ACC112 (cell line): Measurements from ENCODE around the gene MRFAP1.
A peak's percentile ranks its signal among the peaks of the same experiment; 100 is the strongest.

ENCODE experiments used
- H2AFZ ChIP-seq: fragments of 200-600 bp; sonication (generic); one replicate; pipeline ENCODE4 v1.6.0; 2017; ENCODE audit warnings: antibody characterized with exemption, low read length; ENCODE audit not compliant: unreplicated experiment
- H3K27ac ChIP-seq: fragments of 200-600 bp; sonication (generic); 2 replicates; pipeline ENCODE4 v1.5.1; 2014; ENCODE audit warnings: low read depth, mild to moderate bottlenecking, antibody characterized with exemption, low read length, moderate library complexity
- H3K27me3 ChIP-seq: fragments of 200-600 bp; sonication (generic); 2 replicates; pipeline ENCODE4 v1.6.1; 2014; ENCODE audit warnings: mild to moderate bottlenecking, antibody characterized with exemption, low read length, moderate library complexity, mixed read lengths; ENCODE audit not compliant: insufficient read depth
- H3K36me3 ChIP-seq: fragments of 200-600 bp; sonication (generic); 2 replicates; pipeline ENCODE4 v1.6.1; 2016; ENCODE audit warnings: mild to moderate bottlenecking, antibody characterized with exemption, low read length, moderate library complexity, mixed read lengths; ENCODE audit not compliant: insufficient read depth
- H3K4me1 ChIP-seq: fragments of 200-600 bp; sonication (generic); one replicate; pipeline ENCODE4 v1.6.1; 2016; ENCODE audit warnings: low read length, mixed read lengths; ENCODE audit not compliant: insufficient read depth, unreplicated experiment, control insufficient read depth
- H3K4me3 ChIP-seq: fragments of 200-600 bp; sonication (generic); 2 replicates; pipeline ENCODE4 v1.5.1; 2014; ENCODE audit warnings: mild to moderate bottlenecking, low read depth, low read length
- H3K79me2 ChIP-seq: fragments of 200-600 bp; sonication (generic); one replicate; pipeline ENCODE4 v1.6.0; 2016; ENCODE audit warnings: low read length; ENCODE audit not compliant: control insufficient read depth, unreplicated experiment, insufficient read depth

Gene MRFAP1

DNA sequence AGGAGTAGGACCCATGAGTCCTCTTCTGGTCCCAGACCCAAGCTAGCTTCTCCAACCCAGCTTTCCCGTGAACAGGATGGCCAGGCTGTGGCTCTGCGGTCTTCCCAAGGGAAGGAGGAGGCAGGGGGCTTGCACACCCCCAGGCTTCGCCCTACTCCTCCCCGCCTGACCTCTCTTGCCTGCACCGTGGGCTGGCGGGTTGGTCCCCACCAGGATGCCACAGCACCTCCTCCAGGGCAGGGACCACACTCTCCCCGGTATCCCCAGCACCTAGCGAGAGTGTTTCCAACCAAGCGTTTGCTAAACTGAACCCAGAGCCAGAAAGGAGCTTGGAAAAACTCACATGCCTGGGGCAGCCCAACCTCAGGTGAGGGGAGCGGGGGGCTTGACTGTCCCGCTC, 44.2 kb downstream of the MRFAP1 start:
- Histone ChIP-seq H2AFZ (no peak overlapping the region), H3K4me1 (peaks cover 17% of the 10 kb centered on the region), H3K36me3 (no peaks in the 10 kb centered on the region), H3K27ac (no peak overlapping the region), H3K4me3 (no peak overlapping the region), H3K79me2 (no peaks in the 10 kb centered on the region), H3K27me3 (no peaks in the 10 kb centered on the region)

DNA sequence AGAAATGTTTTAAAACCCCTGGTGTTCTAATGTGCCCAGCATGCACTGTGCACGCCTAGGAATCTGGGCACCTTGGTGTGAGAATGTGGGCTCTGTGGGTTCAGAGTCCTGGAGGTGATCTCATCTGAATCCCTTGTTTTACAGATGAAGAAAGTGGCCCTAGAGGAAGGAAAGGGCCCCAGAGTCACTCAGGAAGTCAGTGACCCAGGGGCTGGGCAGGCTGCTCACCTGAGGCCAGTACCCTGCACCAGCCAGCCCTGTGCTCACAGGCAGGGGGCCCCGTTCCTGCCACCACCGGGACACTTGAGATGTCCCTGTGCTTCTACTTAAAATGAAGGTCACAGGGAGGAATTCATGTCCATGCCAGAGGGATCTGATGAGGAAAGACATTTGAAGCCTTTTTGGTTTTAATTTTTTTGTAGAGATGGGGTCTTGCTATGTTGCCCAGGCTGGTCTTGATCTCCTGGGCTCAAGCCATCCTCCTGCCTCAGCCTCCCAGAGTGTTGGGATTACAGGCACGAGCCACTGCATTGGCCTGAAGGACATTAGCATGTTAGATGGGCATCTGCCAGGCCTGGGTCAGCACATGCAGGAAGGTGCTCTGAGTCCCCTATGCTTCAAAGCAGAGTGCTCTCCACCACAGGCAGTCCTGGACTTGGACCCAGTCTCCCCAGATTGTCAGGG, 45.8 kb downstream of the MRFAP1 start:
- Histone ChIP-seq H2AFZ (no peak overlapping the region), H3K4me1 (peaks cover 23% of the 10 kb centered on the region)

DNA sequence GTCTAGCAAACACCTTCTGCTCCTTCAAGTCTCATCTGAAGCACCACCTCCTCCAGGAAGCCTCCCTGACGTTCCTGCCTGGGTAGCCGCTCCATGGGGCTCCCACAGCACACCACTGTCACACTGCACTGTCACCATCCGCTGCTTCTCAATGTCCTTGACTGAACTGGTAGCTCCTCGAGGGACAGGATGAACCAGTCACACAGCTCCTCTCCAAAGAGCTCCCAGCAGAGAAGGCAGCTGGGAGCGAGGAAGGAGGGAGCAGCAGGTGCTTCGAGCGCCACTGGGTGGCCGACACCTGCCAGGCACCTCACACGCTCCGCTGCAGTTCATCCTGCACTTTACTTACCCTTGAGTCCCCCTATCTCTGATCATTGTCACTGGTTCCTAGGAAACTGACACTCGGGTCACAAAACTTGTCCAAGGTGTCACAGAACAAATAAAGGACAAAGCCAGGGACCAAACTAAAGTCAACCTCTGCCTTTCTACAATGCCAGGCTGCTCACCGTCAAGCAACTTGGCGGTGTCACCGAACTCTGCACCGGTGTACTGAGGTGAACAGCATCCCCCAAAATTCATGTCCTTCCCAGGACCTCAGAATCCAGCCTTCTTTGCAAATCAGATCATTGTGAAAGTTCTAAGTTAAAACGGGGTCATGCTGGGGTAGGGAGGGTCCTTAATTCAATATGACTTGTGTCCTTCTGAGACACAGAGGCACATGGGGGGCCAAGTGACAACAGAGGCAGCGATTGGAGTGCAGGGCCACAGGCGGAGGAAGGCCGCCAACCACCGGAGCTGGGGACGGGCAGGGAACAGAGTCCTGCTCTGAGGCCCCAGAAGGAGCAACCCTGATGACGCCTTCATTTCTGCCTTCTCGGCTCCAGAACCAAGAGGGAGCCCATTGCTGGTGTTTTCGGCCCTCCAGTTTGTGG, 47.7 kb downstream of the MRFAP1 start:
- Histone ChIP-seq H3K79me2 (no peaks in the 10 kb centered on the region), H3K4me1 (peaks cover 23% of the 10 kb centered on the region), H3K27me3 (no peaks in the 10 kb centered on the region), H3K4me3 (peak overlapping the region; percentile 42), H2AFZ (peak overlapping the region; percentile 96), H3K27ac (peak overlapping the region; percentile 60), H3K36me3 (no peaks in the 10 kb centered on the region)

More for the DNA sequence above, 45.8 kb downstream of the MRFAP1 start:
- H3K79me2 ChIP-seq = no peaks in the 10 kb centered on the region
- no peak overlapping the region for H3K4me3 ChIP-seq
- no peaks in the 10 kb centered on the region for H3K27me3 ChIP-seq
- H3K27ac ChIP-seq = no peak overlapping the region
- H3K36me3 ChIP-seq = no peaks in the 10 kb centered on the region

DNA sequence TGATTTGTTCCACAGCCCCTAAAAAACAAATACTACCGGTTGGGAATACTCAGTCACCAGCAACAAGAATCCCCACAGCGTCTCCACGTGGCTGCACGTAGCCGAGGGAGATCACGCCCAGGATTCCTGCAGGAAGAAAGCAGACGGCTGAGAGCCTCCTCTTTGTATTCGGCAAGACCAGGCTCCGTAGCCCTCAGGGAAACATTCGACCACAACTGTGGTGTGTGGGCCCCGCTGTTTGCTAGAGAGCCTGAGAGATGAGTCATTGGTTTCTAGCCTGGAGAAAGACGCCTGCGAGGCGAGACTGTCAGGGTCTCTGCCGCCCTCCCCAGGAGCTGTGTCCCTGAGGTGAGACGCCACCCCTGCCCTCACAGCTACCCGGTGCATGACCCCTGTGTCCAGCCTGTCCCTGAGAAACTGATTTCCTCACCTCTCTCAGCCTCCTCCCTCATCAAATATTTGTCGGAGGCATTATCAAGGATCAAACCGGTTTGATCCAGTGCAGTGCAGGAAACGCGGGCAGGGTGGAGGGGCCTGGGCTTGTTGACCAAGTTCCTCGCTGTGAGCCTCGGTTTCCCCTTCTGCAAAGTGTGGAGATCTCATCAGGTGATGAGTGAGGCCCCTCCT, 48.5 kb downstream of the MRFAP1 start:
- Histone ChIP-seq H3K27me3 (no peaks in the 10 kb centered on the region), H3K4me3 (peak overlapping the region; percentile 42), H3K79me2 (no peaks in the 10 kb centered on the region), H3K4me1 (peaks cover 23% of the 10 kb centered on the region), H3K27ac (peak overlapping the region; percentile 60), H3K36me3 (no peaks in the 10 kb centered on the region), H2AFZ (peak overlapping the region; percentile 96)

DNA sequence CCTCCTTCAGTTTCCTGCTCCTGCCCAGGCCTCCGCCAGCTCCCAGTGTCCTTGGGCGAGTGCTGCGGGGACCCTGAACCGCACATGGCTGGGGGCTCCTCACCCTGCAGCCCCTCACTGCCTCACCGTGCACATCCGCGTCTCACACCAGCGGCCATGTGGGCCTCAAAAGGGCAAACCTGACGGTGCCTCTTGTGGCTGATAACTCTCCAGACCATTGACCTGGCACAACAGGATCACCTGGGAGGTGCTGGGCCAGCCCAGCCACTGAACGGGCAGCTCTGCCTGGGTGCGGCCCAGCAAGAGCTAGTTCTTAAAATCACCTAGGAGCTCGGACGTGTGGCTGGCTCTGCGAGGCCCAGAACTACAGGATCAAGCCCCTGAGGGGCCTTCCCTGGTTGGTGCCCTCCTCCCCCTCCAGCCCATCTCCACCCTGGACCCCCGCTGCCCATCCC, 49.0 kb downstream of the MRFAP1 start:
- no peaks in the 10 kb centered on the region for H3K79me2 ChIP-seq
- H3K36me3 ChIP-seq = no peaks in the 10 kb centered on the region
- peaks cover 23% of the 10 kb centered on the region for H3K4me1 ChIP-seq
- H3K27me3 ChIP-seq = no peaks in the 10 kb centered on the region
- peak overlapping the region; percentile 60; the same call in 1 of the 2 replicates for H3K27ac ChIP-seq
- H3K4me3 ChIP-seq = peak overlapping the region; percentile 42; the same call in 1 of the 2 replicates
- peak overlapping the region; percentile 96 for H2AFZ ChIP-seq
